Measurements from ENCODE around the gene PTPRE.

- TF ChIP-seq POLR2A (IDR thresholded peaks at IDR 0.05; ENCODE audit: borderline replicate concordance, extremely low read depth, insufficient read depth, insufficient read length) (no peak), CTCF (IDR thresholded peaks at IDR 0.05 in 2 of 3, conservative IDR thresholded peaks at IDR 0.05 in 1 of 3; ENCODE audit: borderline replicate concordance in 1 of 3, insufficient read depth in 1 of 3, low read depth in 2 of 3, low read length in 2 of 3) (no peak), SP1 (IDR thresholded peaks at IDR 0.05; ENCODE audit: low read depth) (no peak)
Measured at GRCh38 chr10:127977357-127978009, 70.6 kb downstream of the PTPRE start.

Data from HCT116 (cell line).